GM19025 (cell line): ENCODE results near the gene MAS1L.

Experiments
- ATAC-seq: cut with Tn5 transposase; IDR thresholded peaks from one replicate; pipeline ENCODE4 v1.9.1; 2021; ENCODE audit warnings: mild to moderate bottlenecking, low read depth, moderate library complexity; ENCODE audit not compliant: unreplicated experiment

MAS1L gene, protein sequence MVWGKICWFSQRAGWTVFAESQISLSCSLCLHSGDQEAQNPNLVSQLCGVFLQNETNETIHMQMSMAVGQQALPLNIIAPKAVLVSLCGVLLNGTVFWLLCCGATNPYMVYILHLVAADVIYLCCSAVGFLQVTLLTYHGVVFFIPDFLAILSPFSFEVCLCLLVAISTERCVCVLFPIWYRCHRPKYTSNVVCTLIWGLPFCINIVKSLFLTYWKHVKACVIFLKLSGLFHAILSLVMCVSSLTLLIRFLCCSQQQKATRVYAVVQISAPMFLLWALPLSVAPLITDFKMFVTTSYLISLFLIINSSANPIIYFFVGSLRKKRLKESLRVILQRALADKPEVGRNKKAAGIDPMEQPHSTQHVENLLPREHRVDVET

DNA sequence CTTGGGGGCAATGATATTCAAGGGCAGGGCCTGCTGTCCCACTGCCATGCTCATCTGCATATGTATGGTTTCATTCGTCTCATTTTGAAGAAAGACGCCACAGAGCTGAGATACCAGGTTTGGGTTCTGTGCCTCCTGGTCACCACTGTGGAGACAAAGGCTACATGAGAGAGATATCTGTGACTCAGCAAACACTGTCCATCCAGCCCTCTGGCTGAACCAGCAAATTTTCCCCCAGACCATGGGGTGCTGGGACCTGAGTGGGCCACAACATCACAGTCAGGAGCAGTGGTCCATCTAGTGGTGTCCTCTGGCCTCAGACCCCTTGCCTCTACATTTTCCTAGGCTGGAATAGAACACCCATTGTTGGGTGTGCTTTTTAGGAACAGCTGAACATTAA, at the start of gene MAS1L:
TSS of gene MAS1L (minus strand) at position 297 of the 400 bp plus-strand sequence. CDS start at position 243, 54 bp downstream.
- no peak for ATAC-seq

DNA sequence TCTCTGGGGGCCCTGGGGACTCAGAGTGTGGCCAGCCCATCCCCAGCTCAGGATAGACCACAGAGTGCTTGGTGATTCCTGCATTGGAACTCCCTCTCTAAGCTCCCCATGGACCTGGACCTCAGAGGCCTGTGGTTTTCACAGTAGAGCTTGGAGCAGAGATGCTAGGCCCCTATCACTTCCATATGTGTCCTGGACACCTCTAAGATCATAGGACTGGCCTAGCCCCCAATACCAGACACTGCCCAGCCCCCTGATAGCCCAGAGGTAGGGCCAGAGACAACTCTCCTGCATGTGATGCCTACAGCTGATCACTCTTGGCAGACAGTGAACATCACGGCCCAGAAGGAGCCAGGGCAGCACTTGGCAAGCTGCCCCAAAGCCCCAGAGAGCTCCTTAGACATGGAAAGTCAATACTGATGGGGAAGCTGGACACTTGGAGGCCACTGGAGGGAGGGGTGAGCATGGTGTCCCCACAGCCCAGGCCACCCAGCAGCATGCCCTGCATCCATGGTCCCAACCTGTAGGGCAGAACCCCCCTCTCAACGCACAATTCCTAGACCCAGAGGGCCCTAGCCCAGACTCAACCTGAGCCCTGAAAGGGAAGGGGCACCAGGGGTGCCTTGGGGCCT, 44.7 kb upstream of the MAS1L start:
- no peak for ATAC-seq

DNA sequence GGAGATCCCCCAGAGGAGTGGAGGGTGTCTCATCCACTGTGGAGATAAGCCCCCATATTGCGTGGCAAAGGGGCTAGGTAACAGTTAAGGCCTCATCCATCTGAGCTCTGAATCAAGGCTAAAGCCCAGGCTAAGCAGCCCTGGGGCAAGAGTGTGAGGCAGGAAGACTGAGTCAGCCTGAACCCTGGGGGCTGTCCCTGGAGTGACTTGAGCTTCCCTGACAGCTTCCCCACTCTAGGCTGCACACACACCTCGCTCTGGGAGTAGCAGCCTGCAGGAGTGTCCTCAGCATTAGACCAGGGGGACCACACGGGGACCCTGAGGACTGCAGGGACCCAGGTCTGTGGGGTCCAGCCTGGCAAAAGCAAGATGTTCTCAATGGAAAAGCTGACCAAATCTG, 43.9 kb upstream of the MAS1L start:
- no peak for ATAC-seq

DNA sequence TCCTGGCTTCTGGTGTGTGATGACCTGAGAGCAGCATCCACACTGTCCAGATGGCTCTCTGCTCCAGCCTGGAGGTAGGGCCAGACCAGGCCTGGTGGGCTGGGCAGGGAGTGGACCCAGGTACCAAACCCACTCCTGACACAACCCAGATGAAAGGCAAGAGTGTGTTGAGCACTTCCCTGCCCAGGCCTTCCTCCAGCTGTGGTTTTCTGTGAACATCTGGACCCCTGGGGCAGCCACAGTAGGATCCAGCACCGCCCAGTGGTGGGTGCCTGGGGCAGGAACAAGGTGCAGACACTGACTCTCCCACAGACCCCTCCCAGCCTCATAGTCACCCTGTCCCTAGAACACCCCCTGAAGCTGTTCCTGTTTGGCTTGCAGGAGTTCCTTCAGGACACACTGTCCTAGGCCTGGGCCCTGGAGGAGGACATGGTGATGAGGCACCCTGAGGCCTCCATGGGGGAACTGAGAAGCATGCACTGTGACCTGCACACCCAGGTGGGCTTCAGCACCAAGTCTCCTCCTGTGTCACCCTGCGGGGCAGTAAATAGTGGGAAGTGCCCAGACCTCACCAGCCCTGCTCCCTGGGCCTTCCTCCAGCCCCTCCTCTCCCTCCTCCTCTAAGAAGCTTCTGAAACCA, 43.0 kb upstream of the MAS1L start:
- ATAC-seq, result no peak

DNA sequence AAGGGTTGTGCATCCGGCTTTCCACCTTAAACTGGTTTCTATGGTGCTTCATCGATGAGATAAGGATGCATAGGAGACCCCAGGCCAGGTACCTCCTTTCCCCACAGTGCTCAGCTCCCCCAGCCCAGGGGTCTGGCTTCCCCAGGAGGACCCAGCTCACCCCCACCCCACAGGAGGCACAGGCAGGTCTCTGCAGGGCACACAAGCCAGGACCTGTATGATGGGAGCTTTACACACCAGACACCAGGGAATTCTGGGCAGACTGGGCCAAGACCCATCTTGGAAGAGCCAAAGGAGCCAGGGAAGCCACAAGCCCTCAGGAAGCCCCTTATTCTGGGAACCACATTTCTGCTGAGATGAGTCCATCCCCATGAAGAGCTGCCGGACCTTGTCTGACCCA, 42.2 kb upstream of the MAS1L start:
- no peak for ATAC-seq

DNA sequence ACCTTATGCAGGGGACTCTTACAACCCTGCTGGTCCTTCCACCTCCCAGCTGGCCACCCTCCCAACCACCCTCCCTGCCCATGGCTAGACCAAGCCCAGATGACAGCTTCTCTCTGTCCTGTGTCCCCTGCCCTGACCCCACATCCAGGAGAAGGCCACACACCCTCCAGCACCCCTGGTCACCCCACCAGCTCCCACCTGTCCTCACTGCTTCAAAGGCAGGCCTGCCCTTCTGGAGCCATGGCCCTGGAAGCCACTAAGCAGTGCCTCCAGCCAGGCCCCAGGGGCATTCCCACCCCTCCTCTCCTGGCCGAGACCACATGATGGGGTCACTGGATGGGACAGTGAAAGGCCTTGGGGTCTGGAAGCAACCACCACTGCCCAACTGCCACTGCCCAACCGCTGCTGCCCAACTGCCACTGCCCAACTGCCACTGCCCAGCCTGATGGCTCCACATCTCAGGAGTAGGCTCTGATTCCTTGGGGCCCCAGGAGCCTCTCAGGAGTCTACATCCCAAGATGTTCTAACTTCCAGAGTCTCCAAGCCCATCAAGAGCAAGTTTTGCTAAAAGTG, 41.3 kb upstream of the MAS1L start:
- ATAC-seq, result no peak

DNA sequence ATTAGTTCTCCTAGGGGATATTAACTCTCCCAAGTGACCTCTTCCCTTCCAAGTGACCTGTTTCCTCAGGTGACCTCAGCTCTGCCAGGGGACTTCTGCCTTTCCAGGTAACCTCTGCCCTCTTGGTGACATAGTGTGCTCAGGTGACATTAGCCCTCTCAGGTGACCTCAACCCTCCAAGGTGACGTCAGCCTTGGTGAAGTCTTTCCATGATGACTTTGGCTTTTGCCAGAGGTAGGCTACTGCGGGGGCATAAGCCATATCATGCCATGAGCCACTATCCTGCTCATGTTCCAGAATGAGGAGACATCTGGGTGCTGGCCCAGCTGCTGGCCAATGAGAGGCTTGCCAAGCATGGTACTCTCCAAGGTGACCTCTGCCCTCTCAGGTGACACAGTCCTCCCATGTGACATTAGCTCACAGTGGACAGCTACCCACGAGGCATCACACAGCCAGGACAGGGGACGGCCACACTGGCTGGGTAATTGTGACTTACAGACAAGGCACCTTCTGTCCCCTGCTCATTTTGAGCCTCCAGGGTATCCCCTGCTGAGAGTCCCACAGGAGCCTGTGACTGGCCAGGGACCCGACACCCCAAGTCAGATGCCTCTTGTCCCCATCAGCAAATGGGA, 40.7 kb upstream of the MAS1L start:
- ATAC-seq, result no peak

DNA sequence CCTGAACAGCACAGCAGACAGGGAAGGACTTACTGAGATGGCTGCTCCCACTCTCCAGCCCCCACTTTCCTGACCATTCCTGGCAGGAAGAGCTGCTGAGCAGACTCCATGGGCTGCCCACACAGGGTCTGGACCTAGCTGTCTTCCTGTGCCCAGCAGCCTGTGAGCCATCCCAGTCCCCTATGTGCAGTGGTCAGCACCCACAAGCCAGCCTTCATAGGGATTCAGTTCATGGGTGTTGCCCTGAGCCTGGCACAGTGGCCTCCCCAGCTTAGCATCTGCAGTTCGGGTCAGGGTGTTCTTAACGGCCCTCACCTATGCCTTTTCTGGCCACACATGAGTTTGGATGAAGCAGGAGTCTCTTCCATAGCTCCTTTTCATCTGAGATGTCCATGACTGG, 39.8 kb upstream of the MAS1L start:
- ATAC-seq, result no peak

DNA sequence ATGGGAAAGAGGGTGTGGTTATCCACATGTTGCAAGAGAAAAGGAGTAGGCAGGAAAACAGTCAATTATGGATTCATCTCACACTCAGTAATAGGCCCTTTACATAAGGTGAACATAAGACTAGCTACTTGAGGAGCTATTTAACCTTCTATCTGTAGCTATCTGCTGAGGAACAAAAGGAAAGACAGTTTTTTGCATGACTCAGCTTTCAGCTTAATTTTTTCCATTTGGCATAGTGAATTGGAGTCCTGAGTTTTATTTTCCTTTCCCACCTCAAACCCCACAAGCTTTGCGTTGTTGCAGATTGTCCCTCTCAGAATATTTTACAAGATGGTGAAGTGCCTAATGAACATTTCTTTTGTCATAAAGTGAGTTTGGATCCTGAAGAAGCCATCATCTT, 39.4 kb upstream of the MAS1L start:
- ATAC-seq, result no peak

DNA sequence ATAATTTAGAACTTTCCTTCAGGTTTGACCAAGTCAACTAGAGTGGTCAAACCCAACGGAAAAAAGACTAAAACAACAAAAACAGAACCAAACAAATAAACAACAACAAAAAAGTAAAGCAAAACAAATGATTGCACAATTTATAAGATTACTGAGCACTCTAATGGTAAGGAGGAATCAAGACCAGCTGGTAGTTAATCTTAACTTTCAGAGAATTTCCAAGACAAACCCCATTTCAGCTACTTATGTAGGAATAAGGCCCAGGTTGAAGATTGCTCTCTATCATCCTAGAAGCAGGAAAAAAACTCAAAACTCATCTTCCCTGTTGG, 37.5 kb upstream of the MAS1L start:
- ATAC-seq, result no peak

DNA sequence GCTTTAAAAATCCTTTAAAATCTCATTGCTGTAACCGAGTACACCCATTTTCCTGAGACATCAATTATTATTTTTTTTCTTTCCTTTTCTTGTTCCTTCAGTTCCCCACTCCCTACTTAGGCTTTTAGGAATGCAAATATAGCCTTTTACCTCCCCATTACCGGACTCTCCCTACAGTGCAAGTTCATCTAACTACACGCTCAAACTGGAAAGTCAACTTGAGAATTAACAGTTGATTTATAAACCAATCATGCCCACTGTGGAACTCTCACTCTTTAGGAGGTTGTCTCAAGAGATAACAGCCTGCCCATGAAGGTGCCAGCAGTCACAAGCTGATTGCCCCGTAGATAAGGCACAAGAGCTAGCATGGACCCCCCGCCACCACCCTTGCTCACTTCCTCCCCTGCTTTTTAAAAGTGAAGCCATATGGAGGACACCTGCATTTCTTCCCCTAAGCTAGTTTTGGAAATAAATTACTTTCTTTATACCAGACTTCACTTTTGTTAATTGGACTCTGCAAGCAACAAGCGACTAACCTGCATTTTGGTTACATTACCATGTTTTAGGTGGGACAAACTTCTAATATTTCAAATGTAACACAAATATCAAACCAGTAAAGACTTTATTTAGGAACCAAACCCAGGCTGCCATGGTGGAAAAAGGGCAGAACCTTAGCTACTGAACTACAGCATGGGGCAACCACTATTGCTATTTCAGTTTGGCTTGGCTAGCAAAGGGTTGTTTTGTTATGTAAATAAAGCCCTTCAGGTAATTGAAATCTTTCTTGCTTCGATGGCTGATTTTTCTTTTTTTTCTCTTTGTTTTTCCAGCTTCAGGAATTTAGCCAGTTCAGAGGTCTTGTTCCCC, 36.9 kb upstream of the MAS1L start:
- no peak for ATAC-seq

DNA sequence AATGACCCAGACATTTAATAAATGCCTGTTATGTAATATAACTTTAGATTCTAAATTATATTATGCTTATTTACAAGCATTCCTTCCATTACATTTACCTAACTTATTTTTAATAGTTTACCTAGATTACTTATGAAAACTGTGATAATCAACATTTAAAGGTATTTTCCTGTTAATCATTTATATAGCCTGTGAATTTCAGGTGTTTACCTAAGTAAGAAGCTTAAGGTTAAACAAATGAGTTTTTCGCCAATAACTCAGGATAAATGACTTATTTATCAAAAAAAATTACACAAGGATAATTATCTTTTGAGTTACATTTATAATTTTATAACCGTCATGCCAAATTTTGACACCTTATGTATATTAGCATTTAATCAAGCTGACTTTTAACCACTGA, 36.3 kb upstream of the MAS1L start:
- ATAC-seq, result no peak

DNA sequence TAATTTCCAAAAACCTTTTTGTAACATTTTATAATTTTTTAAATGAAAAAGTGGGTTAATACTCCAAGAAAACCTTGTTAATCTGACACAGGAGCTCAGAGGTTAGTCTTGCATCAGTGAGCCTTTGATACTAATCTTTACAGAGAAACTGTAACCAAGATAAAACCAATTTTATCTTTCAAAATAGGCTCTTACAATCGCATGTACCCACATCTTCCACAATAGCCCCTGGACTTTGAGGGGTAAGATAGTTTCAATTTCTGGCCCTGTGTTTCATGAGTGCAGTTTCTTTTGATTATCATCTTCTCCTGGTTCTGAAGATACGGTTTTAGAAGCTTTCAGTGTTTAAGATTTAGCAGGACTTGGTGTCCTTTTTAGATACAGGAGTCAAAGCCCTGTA, 34.5 kb upstream of the MAS1L start:
- no peak for ATAC-seq

DNA sequence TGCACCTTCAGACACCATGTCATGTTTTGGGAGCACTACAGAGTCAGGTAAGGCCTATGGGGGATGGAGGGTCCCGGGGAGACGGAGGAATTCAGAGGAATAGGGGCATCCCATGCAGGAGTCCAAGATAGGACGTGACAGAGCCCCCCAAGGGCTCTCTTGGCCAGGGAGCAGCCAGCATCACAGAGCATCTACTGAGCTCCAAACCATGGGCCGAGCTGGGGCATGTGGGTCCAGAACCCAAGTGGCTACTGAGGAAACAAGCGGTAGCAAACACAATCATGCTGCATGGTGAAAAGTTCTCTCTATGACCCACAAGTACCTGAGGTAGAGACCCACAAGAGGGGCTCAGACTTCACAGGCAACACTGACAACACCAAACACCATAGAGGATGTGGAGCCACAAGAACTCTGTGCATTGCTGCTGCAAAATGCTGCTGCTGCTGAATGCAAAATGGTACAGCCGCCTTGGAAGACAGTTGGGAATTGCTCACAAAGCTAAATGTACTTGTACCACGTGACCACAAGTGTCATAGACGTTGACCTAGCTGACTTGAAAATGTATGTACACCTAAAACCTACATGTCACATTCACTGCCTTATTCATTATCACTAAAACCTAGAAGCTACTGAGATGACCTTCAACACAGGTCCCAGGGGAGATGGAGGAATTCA, 33.4 kb upstream of the MAS1L start:
- ATAC-seq, result no peak

DNA sequence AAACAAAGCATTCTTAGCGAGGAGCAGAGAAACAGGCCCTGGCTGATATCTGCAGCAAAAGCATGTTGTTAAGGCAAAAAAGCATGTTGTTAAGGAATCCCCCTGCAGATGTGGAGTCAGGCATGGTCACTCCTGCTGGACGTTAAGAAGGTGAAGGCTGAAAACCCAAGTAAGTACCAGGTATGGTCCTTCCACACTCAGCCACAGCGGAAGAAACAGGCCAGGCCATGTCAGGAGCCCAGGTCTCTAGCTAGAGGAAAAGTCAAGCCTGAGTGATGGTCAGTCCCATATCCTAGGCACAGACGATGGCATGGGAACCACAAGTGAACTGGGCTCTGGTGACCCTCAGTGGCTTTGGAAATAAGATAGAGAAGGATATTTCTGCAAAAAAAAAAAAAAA, 32.5 kb upstream of the MAS1L start:
- no peak for ATAC-seq

DNA sequence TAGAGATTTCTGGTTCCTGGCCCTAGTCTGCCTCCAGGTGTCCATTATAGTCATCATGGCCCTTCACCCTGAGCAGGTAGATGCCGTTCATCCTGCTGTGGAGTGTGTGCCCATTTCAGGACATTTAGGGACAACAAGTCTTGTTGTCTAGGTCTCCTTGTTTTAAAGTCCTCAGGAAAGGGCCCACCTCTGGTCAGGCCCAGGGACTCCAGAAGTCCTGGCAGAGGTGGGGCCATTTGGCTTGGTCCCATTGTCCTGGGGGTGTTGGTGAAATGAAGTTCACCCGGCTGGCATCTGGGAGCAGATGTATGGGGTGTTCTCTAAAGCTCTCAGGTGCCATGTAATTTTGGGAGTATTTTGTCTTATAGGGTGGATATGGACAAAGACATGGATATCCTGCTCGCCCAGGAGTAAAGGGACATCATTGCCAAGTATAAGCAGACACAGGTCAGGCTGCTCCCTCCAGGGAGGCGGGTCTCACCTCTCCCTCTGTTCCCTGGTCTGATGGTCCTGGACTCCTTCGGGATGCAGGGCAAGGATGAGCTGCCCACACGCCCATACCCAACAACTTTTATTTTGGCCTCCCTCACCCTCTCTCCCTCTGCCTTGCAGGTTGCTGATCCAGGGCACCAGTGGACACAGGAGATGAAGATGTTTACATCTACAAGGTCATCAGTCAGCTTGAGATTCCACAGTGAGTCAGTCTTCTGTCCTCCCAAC, 31.7 kb upstream of the MAS1L start:
- no peak for ATAC-seq

DNA sequence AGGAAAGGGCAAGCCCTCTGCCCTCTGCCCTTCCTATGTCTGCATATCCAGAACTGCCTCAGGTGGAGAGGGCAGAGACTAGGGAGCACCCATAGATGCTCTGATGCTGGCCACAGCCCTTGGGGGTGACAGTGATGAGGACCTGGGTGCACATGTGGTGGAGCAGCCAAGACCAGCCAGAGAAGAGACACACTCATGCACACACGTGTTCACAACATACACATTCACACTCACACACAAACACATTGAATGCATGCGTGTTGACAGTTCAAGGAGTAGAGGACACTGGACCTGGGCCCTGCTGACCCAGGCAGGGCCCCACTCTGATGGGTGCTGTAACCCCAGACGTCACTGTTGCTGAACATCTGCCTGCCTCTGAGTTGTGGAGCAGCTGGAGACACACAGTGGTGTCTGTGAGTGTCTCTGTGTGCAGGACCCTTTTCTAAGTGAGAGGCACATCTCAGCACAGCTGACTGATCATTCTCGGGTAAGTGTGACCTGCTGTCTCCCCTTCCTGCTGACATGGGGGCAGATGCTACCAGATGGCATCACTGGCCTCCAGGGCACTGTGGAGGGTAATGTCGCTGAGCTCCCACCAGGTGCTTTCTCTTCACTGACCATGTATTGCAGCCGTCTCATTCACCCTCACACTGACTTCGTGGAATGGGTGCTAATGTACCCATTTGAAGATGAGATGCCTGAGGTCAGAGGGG, 30.1 kb upstream of the MAS1L start:
- no peak for ATAC-seq

DNA sequence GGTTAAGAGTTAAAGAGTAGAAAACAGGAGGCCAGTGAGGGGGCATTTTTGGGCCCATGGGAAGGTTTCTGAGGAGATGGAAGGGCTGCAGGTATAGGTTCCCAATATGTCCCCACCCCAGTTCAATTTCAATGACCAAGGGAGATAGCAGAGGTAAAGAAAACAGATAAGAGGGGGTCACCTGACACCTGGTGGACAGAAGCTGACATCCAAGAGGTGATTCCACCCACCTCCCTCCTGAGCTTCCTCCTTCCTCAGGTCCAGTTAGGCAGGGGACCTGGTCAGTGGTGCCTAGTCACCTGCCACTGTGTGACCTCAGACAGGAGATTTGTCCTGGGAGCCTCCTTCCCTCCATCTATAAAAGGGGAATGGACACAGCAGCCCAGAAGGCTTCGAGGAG, 29.5 kb upstream of the MAS1L start:
- ATAC-seq, result no peak
